IMR-90 (cell line): ENCODE results near the gene RNF224. TPM values are rescaled to one million over a fixed set of nuclear protein-coding genes. Genes with fewer than 3 reads are reported as not detected.

Experiments
- ATAC-seq: fragments of 200-7000 bp; cut with Tn5 transposase; 2 replicates; pipeline ENCODE4 v1.9.1; 2020; ENCODE audit warnings: low read depth, mild to moderate bottlenecking, moderate library complexity
- BruUV-seq: library from RNA; stranded (reverse); fragments of 400-500 nt; replicated peaks from 2 replicates; lab custom pipeline; 2021; lab: Mats Ljungman, UMichigan
- CTCF ChIA-PET: fragments of 300-600 bp; formaldehyde crosslinking; extraction: SDS; loops from one replicate; lab custom pipeline; 2021; ENCODE audit warnings: antibody characterized with exemption; lab: Yijun Ruan, JAX
- POLR2A ChIA-PET: fragments of 300-600 bp; sonication (Branson Sonifier 250); formaldehyde crosslinking; loops from one replicate; lab custom pipeline; 2022; ENCODE audit warnings: antibody characterized with exemption; ENCODE audit not compliant: unreplicated experiment; lab: Charles Lee
- DNase-seq: peaks from one replicate; pipeline ENCODE4 v3.0.0; 2013
- H2AFZ ChIP-seq: replicated peaks from 2 replicates; pipeline ENCODE3; 2013; ENCODE audit warnings: low read length, mild to moderate bottlenecking; ENCODE audit not compliant: poor library complexity
- H2AK5ac ChIP-seq: 2 replicates; pipeline ENCODE4 v1.6.1; 2013; ENCODE audit warnings: low read depth, low read length, inconsistent platforms
- H2AK9ac ChIP-seq: replicated peaks from 2 replicates; pipeline ENCODE3; 2013; ENCODE audit warnings: mild to moderate bottlenecking, low read depth, low read length, moderate library complexity; ENCODE audit not compliant: poor library complexity
- H2BK120ac ChIP-seq: 2 replicates; pipeline ENCODE4 v1.6.1; 2013; ENCODE audit warnings: low read depth, low read length, inconsistent platforms
- H2BK15ac ChIP-seq: 3 replicates; pipeline ENCODE4 v1.6.1; 2013; ENCODE audit warnings: low read depth, low read length, inconsistent platforms
- H2BK20ac ChIP-seq: 2 replicates; pipeline ENCODE4 v1.6.1; 2013; ENCODE audit warnings: low read depth, mild to moderate bottlenecking, inconsistent platforms, low read length, moderate library complexity
- H2BK5ac ChIP-seq: 2 replicates; pipeline ENCODE4 v1.6.1; 2013; ENCODE audit warnings: mild to moderate bottlenecking, low read depth, low read length, inconsistent platforms; ENCODE audit not compliant: poor library complexity, severe bottlenecking
- H3K14ac ChIP-seq: replicated peaks from 2 replicates; pipeline ENCODE4 v1.6.1; 2013; ENCODE audit warnings: low read depth, low read length, inconsistent platforms
- H3K18ac ChIP-seq: 2 replicates; pipeline ENCODE4 v1.6.1; 2013; ENCODE audit warnings: low read depth, low read length, control low read depth
- H3K23ac ChIP-seq: 2 replicates; pipeline ENCODE4 v1.6.1; 2013; ENCODE audit warnings: low read depth, low read length, inconsistent platforms
- H3K27ac ChIP-seq: 2 replicates; pipeline ENCODE4 v1.5.1; 2013; ENCODE audit warnings: mild to moderate bottlenecking, control low read depth, low read length; ENCODE audit not compliant: insufficient read depth
- H3K27me3 ChIP-seq: 2 replicates; pipeline ENCODE4 v1.6.1; 2013; ENCODE audit warnings: low read length; ENCODE audit not compliant: control insufficient read depth, insufficient read depth
- H3K36me3 ChIP-seq: 2 replicates; pipeline ENCODE4 v1.6.1; 2013; ENCODE audit warnings: low read length, mixed read lengths; ENCODE audit not compliant: control insufficient read depth, insufficient read depth
- H3K4ac ChIP-seq: 2 replicates; pipeline ENCODE4 v1.6.1; 2013; ENCODE audit warnings: low read depth, low read length, inconsistent platforms
- H3K4me1 ChIP-seq: 2 replicates; pipeline ENCODE4 v1.6.1; 2013; ENCODE audit warnings: low read length, mixed read lengths; ENCODE audit not compliant: control insufficient read depth, insufficient read depth
- H3K4me2 ChIP-seq: 2 replicates; pipeline ENCODE4 v1.6.1; 2013; ENCODE audit warnings: low read depth, mild to moderate bottlenecking, control low read depth, low read length, moderate library complexity
- H3K4me3 ChIP-seq: 2 replicates; pipeline ENCODE4 v1.5.1; 2013; ENCODE audit warnings: low read depth, mild to moderate bottlenecking, control low read depth, low read length, moderate library complexity; ENCODE audit not compliant: insufficient read depth
- H3K56ac ChIP-seq: 2 replicates; pipeline ENCODE4 v1.6.1; 2013; ENCODE audit warnings: low read length, inconsistent platforms; ENCODE audit not compliant: insufficient read depth; ENCODE audit errors: extremely low read depth
- H3K79me1 ChIP-seq, 2 experiments: 2 replicates each; pipeline ENCODE4 v1.6.1; 2013; ENCODE audit warnings: low read length in 2 of 2, inconsistent platforms in 1 of 2, low read depth in 1 of 2
- H3K9ac ChIP-seq: 2 replicates; pipeline ENCODE4 v1.6.1; 2013; ENCODE audit warnings: low read depth, low read length, control low read depth
- H3K9me1 ChIP-seq: 2 replicates; pipeline ENCODE4 v1.6.1; 2013; ENCODE audit warnings: low read length, inconsistent platforms; ENCODE audit not compliant: insufficient read depth
- H3K9me3 ChIP-seq: 2 replicates; pipeline ENCODE4 v1.6.1; 2013; ENCODE audit warnings: low read length; ENCODE audit not compliant: control insufficient read depth, insufficient read depth
- H4K20me1 ChIP-seq: 2 replicates; pipeline ENCODE4 v1.6.1; 2013; ENCODE audit warnings: low read length, inconsistent platforms; ENCODE audit not compliant: insufficient read depth
- H4K5ac ChIP-seq: 2 replicates; pipeline ENCODE4 v1.6.1; 2013; ENCODE audit warnings: mild to moderate bottlenecking, low read depth, low read length, control low read depth
- H4K8ac ChIP-seq, 2 experiments: 2 replicates each; pipeline ENCODE4 v1.6.1; 2013; ENCODE audit warnings: low read depth in 2 of 2, low read length in 2 of 2, control low read depth in 1 of 2, inconsistent platforms in 1 of 2
- H4K91ac ChIP-seq: 2 replicates; pipeline ENCODE4 v1.6.1; 2013; ENCODE audit warnings: low read depth, low read length, inconsistent platforms; ENCODE audit not compliant: insufficient read depth
- FOS ChIP-seq: fragments of 150-350 bp; IDR thresholded peaks from 2 replicates; pipeline ENCODE4 v1.6.1; 2016; ENCODE audit warnings: low read depth, low read length
- WGBS, 2 experiments: methylation state at CpG; one replicate each; pipeline versions ENCODE4 v1.1.5 to v1.1.7; 2013; ENCODE audit warnings: missing lambda C conversion rate in 2 of 2; ENCODE audit not compliant: insufficient read length in 1 of 2; ENCODE audit errors: extremely low coverage in 2 of 2; 5-methylcytosine and 5-hydroxymethylcytosine counted together
- dilution Hi-C: fragments of 300-500 bp; cut with HindIII; formaldehyde crosslinking; loops from one replicate; pipeline ENCODE4 v1.14.3; 2018; ENCODE audit warnings: low sequenced_read_pairs; ENCODE audit not compliant: unreplicated experiment
- in situ Hi-C: fragments of 300-500 bp; cut with MboI; formaldehyde crosslinking; loops from 3 replicates; pipeline ENCODE4 v1.14.3; 2019; ENCODE audit warnings: low sequenced_read_pairs, inconsistent platforms, mixed read lengths
- intact Hi-C: fragments of 100-400 bp; cut with micrococcal nuclease; formaldehyde crosslinking; loops from 2 replicates; pipeline ENCODE4 v1.10.0; 2022
- polyA plus RNA-seq, 3 experiments: library from polyadenylated mRNA; depleted of rRNA; stranded (reverse); fragments of >200 nt; gene quantifications; 2 replicates each; pipeline ENCODE4 v1.2.3, GENCODE V29; 2012; ENCODE audit warnings: low replicate concordance in 1 of 3
- total RNA-seq: library from RNA; depleted of rRNA; stranded (reverse); fragments of >200 nt; gene quantifications from 2 replicates; pipeline ENCODE4 v1.2.3, GENCODE V29; 2012

RNF224 gene
- total and polyA plus RNA-seq, 2 of the 4 experiments (the other 2 are of a cell fraction): not detected

DNA sequence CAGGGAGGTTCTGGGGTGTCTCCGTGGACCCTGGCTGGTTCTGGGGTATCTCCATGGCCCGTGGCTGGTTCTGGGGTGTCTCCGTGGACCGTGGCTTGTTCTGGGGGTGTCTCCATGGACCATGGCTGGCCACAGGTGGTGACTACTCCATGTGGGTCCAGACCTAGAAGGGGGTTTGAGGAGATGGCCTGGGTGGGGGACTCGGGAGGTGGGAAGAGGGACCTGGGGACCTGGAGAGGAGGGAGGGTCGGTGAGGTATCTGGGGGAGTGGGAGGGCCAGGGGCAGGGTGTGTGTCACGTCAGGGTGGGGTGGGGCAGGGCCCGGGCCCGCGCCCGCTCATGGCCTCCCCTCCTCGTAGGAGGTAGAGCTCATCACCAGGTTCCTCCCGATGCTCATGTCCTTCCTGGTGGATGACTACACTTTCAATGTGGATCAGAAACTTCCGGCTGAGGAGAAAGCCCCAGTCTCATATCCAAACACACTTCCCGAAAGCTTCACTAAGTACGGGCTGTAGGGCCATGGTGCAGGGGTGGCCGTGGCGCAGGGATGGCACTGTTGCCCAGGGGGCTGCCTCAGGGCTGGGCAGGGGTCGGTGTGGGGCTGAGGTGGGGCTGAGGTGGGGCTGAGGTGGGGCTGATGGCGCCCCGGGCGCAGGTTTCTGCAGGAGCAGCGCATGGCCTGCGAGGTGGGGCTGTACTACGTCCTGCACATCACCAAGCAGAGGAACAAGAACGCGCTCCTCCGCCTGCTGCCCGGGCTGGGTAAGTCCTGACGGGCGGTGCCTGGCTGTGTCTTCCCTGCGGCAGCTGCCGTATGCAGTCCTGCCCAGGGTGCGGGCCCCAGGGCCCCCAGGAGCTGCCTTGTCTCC lies 39.5 kb downstream of the RNF224 start:
- H4K91ac ChIP-seq: no peak overlapping the region
- no peak overlapping the region for H4K8ac ChIP-seq
- BruUV-seq: no TSS peak
- H3K14ac ChIP-seq: no peak overlapping the region
- ATAC-seq (no peak), DNase-seq (no peak)
- H4K20me1 ChIP-seq: peaks cover 31% of the 10 kb centered on the region
- peaks cover 13 to 59% of the 10 kb centered on the region in 2 experiments; a peak in 3 of 4 replicates for H3K79me1 ChIP-seq
- no peak overlapping the region for H2BK5ac ChIP-seq
- no peak overlapping the region for H3K9ac ChIP-seq
- H2AFZ ChIP-seq: no peak overlapping the region
- ChIA-PET POLR2A (interaction anchor here (0.6 kb wide), 1 partner anchor 10 kb away, joined by 5 read pairs; no protein-coding TSS in a partner anchor), CTCF (interaction anchor here (0.6 kb wide), 1 partner anchor 452 kb away, joined by 4 read pairs; no protein-coding TSS in a partner anchor)
- H3K4ac ChIP-seq: no peak overlapping the region
- peaks cover 14% of the 10 kb centered on the region for H3K9me1 ChIP-seq
- no peak overlapping the region for H4K5ac ChIP-seq
- H3K4me3 ChIP-seq: no peak overlapping the region
- peaks cover 12% of the 10 kb centered on the region for H3K4me1 ChIP-seq
- H3K36me3 ChIP-seq: peaks cover 54% of the 10 kb centered on the region
- H3K9me3 ChIP-seq: no peaks in the 10 kb centered on the region
- no peak overlapping the region for H3K18ac ChIP-seq
- H3K23ac ChIP-seq: no peak overlapping the region
- no peak overlapping the region for H2BK15ac ChIP-seq
- intact Hi-C loops (no loop called here), in situ Hi-C loops (no loop called here), dilution Hi-C loops (no loop called here)
- no peak overlapping the region for H2AK5ac ChIP-seq
- H2BK20ac ChIP-seq: no peak overlapping the region
- H3K4me2 ChIP-seq: no peak overlapping the region
- H2BK120ac ChIP-seq: no peak overlapping the region
- no peak for TF ChIP-seq FOS
- no peaks in the 10 kb centered on the region for H3K27me3 ChIP-seq
- no peak overlapping the region for H3K56ac ChIP-seq
- 94% methylated on average over 14 of the region's 34 CpGs; no CpG with 5 or more reads in 1 of the 2 experiments for WGBS, 2 experiments
- no peak overlapping the region for H2AK9ac ChIP-seq
- H3K27ac ChIP-seq: no peak overlapping the region
